ENCODE measurements around the gene FBXO44.

GRCh38 chr1:11646317-11646716 is 8.4 kb upstream of the FBXO44 start:
- TF ChIP-seq SNAI2 (CRISPR knock-in tag; IDR thresholded peaks at IDR 0.05) (no peak), TOX (CRISPR knock-in tag; IDR thresholded peaks at IDR 0.05; ENCODE audit: borderline replicate concordance) (no peak), ISL1 (CRISPR knock-in tag; IDR thresholded peaks at IDR 0.05) (no peak), TSHZ2 (CRISPR knock-in tag; IDR thresholded peaks at IDR 0.05) (no peak), CSRNP3 (CRISPR knock-in tag; IDR thresholded peaks at IDR 0.05) (no peak), OSR1 (CRISPR knock-in tag; IDR thresholded peaks at IDR 0.05) (no peak), ZFP30 (CRISPR knock-in tag; IDR thresholded peaks at IDR 0.05) (no peak), TCF4 (CRISPR knock-in tag; IDR thresholded peaks at IDR 0.05; ENCODE audit: borderline replicate concordance) (no peak), CREB5 (CRISPR knock-in tag; IDR thresholded peaks at IDR 0.05; ENCODE audit: low read depth) (no peak)
